ENCODE results near the gene DBT. TPM values are rescaled to one million over a fixed set of nuclear protein-coding genes. Genes with fewer than 3 reads are reported as not detected.
"Not testable (repeated sequence)": the region's sequence is repeated elsewhere in the genome, so short reads cannot be mapped to it uniquely, and the experiment has no call there.

Gene DBT
- total RNA-seq, 2 experiments from 2014 or later, result 11.0 to 12.8 TPM

- ATAC-seq (no peak), DNase-seq (no peak)
- Mint-ChIP-seq H3K36me3 (ENCODE audit: low read depth) (peaks cover 50% of the 10 kb centered on the region), H3K4me1 (peaks cover 44% of the 10 kb centered on the region), H3K4me3 (peak overlapping the region; percentile 3), H3K27ac (peak overlapping the region; percentile 8), H3K27me3 (no peaks in the 10 kb centered on the region), H3K9me3 (ENCODE audit: low read depth) (no peaks in the 10 kb centered on the region)
- CTCF ChIA-PET, result interaction anchor here (1.5 kb wide), 1 partner anchor 14 kb away, joined by 4 read pairs; no protein-coding TSS in a partner anchor
- POLR2A ChIA-PET, result interaction anchor here (0.6 kb wide), 1 partner anchor 129 kb away, joined by 3 read pairs; no protein-coding TSS in a partner anchor
- intact Hi-C loops (cut with DNase I, micrococcal nuclease), result loop anchor here (5.0 kb wide), 3 partner anchors 416 to 629 kb away; partner anchors contain the start of genes AGL (in 1 of the 2) and SLC30A7 (in 1 of the 2)
Measured at GRCh38 chr1:100268202-100268601, 18.6 kb upstream of the DBT start.

DNA sequence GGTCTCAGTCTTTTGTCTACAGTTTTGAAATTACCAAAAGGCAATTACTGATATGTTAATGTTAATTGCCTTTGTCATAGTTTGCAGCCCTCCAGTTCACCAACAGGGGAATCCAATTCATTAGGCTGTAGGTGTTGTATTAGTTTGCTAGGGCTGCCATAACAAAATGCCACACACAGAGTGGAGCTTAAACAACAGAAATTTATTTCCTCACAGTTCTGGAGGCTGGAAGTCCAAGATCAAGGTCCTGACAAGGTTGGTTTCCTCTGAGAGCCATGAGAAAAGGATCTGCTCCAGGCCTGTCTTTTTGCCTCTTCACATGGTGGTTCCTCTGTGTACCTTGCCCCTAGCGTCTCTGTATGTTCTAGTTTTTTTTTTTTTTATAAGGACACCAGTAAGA is 17.6 kb upstream of the DBT start:
- intact Hi-C loops (cut with DNase I, micrococcal nuclease), result loop anchor here (2.0 to 5.0 kb wide), 4 partner anchors 134 to 630 kb away; partner anchors contain the start of genes AGL (in 1 of the 2), SASS6 (in 1 of the 2), SLC30A7 (in 1 of the 2) and TRMT13 (in 1 of the 2)

GRCh38 chr1:100266741-100267140 is 17.1 kb upstream of the DBT start:
- CTCF ChIA-PET, result interaction anchor here (0.6 to 3.6 kb wide), 11 partner anchors 9 to 1473 kb away, joined by 3 to 16 read pairs (median 7); partner anchors contain the start of gene DBT
- Mint-ChIP-seq H3K4me1 (peaks cover 37% of the 10 kb centered on the region), H3K36me3 (ENCODE audit: low read depth) (peaks cover 47% of the 10 kb centered on the region), H3K27ac (peak overlapping the region; percentile 99), H3K9me3 (ENCODE audit: low read depth) (no peaks in the 10 kb centered on the region), H3K4me3 (peak overlapping the region; percentile 100), H3K27me3 (no peaks in the 10 kb centered on the region)
- POLR2A ChIA-PET, result interaction anchor here (0.6 to 1.5 kb wide), 5 partner anchors 14 to 628 kb away, joined by 4 to 7 read pairs (median 5); partner anchors contain the start of genes CDC14A, DBT and TRMT13
- peak; percentile 45 for DNase-seq
- intact Hi-C loops (cut with DNase I, micrococcal nuclease), result loop anchor here (1.0 to 5.0 kb wide), 9 partner anchors 17 to 631 kb away; partner anchors contain the start of genes DBT (in 2 of the 2), TRMT13 (in 2 of the 2), AGL (in 1 of the 2) and SASS6 (in 1 of the 2)
- ATAC-seq, result peak; percentile 33

More for the DNA sequence above, 17.6 kb upstream of the DBT start:
- ChIA-PET POLR2A (interaction anchor here (0.6 to 1.5 kb wide), 4 partner anchors 14 to 134 kb away, joined by 4 to 7 read pairs (median 6); partner anchors contain the start of genes CDC14A, DBT and TRMT13), CTCF (interaction anchor here (1.2 to 3.6 kb wide), 6 partner anchors 8 to 601 kb away, joined by 4 to 16 read pairs (median 8); partner anchors contain the start of gene DBT)
- ATAC-seq (no peak), DNase-seq (no peak)
- peak overlapping the region; percentile 99 for H3K27ac Mint-ChIP-seq
- H3K27me3 Mint-ChIP-seq, result no peaks in the 10 kb centered on the region
- no peaks in the 10 kb centered on the region for H3K9me3 Mint-ChIP-seq (ENCODE audit: low read depth)
- peaks cover 42% of the 10 kb centered on the region for H3K4me1 Mint-ChIP-seq
- H3K4me3 Mint-ChIP-seq, result peak overlapping the region; percentile 100
- H3K36me3 Mint-ChIP-seq (ENCODE audit: low read depth), result peaks cover 51% of the 10 kb centered on the region

GRCh38 chr1:100265931-100266740 is 16.5 kb upstream of the DBT start, which contains the start of gene RTCA:
RTCA (plus strand) TSS chr1:100266216; CDS start chr1:100266376, 160 bp downstream.
- intact Hi-C loops (cut with DNase I, micrococcal nuclease), result loop anchor here (1.0 to 5.0 kb wide), 9 partner anchors 17 to 631 kb away; partner anchors contain the start of genes DBT (in 2 of the 2), TRMT13 (in 2 of the 2), AGL (in 1 of the 2) and SASS6 (in 1 of the 2)
- H3K36me3 Mint-ChIP-seq (ENCODE audit: low read depth), result peaks cover 47% of the 10 kb centered on the region
- peak; percentile 93 for ATAC-seq

DNA sequence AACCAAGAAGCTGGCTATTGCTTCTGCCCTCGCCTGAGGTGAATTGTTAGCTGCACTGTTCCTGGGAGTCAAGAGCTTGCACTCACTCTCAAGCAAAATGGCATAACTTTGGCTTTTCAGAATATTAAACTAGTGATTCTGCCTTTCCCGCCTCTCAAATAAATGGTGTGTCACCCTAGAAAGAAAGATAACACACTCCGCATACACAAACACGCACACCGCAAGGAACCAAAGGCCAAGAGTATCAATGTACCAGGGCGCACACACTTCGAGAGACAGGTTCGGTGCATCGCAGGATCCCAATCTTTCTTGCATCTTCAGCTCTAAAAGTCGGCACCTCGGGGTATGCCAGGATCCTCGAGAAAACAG is 15.9 kb upstream of the DBT start:
- intact Hi-C loops (cut with DNase I, micrococcal nuclease), result loop anchor here (5.0 kb wide), 3 partner anchors 413 to 632 kb away; partner anchors contain the start of genes AGL (in 1 of the 2) and SLC30A7 (in 1 of the 2)
- peaks cover 44% of the 10 kb centered on the region for H3K36me3 Mint-ChIP-seq (ENCODE audit: low read depth)
- CTCF ChIA-PET, result interaction anchor here (0.6 to 3.6 kb wide), 12 partner anchors 9 to 1092 kb away, joined by 3 to 16 read pairs (median 4); partner anchors contain the start of gene DBT
- ATAC-seq, result peak; percentile 21
- DNase-seq, result no peak
- peak overlapping the region; percentile 99 for H3K27ac Mint-ChIP-seq
- POLR2A ChIA-PET, result interaction anchor here (0.6 to 1.2 kb wide), 3 partner anchors 16 to 1105 kb away, joined by 3 to 6 read pairs (median 5); partner anchors contain the start of genes DBT and TRMT13
- H3K9me3 Mint-ChIP-seq (ENCODE audit: low read depth), result no peaks in the 10 kb centered on the region
- H3K4me3 Mint-ChIP-seq, result peak overlapping the region; percentile 100
- H3K27me3 Mint-ChIP-seq, result no peaks in the 10 kb centered on the region
- H3K4me1 Mint-ChIP-seq, result peaks cover 28% of the 10 kb centered on the region

More at GRCh38 chr1:100265931-100266740, 16.5 kb upstream of the DBT start, which contains the start of gene RTCA:
- Mint-ChIP-seq H3K4me1 (peaks cover 32% of the 10 kb centered on the region), H3K4me3 (peak within 1 kb of the TSS; percentile 100), H3K27me3 (no peaks in the 10 kb centered on the region), H3K9me3 (ENCODE audit: low read depth) (no peaks in the 10 kb centered on the region), H3K27ac (peak within 1 kb of the TSS; percentile 99)
- ChIA-PET POLR2A (interaction anchor here (0.6 to 1.5 kb wide), 7 partner anchors 16 to 1105 kb away, joined by 3 to 7 read pairs (median 5); partner anchors contain the start of genes CDC14A, DBT and TRMT13), CTCF (interaction anchor here (0.6 to 3.6 kb wide), 18 partner anchors 10 to 1472 kb away, joined by 3 to 16 read pairs (median 4); partner anchors contain the start of gene DBT)
- DNase-seq, result peak; percentile 97

GRCh38 chr1:100264081-100264480 is 14.4 kb upstream of the DBT start:
- H3K27ac Mint-ChIP-seq; ATAC-seq; DNase-seq; intact Hi-C loops (cut with DNase I, micrococcal nuclease); H3K4me3 Mint-ChIP-seq; H3K9me3 Mint-ChIP-seq (ENCODE audit: low read depth); H3K27me3 Mint-ChIP-seq; POLR2A ChIA-PET: not testable (repeated sequence)
- CTCF ChIA-PET, result interaction anchor here (0.6 kb wide), 1 partner anchor 222 kb away, joined by 4 read pairs; no protein-coding TSS in a partner anchor
- Mint-ChIP-seq H3K36me3 (ENCODE audit: low read depth) (peaks cover 35% of the 10 kb centered on the region), H3K4me1 (peaks cover 20% of the 10 kb centered on the region)

GRCh38 chr1:100261686-100262085 is 12.1 kb upstream of the DBT start:
- Mint-ChIP-seq H3K4me3 (no peak overlapping the region), H3K4me1 (peaks cover 5% of the 10 kb centered on the region), H3K9me3 (ENCODE audit: low read depth) (no peaks in the 10 kb centered on the region), H3K27ac (no peak overlapping the region), H3K27me3 (no peaks in the 10 kb centered on the region), H3K36me3 (ENCODE audit: low read depth) (peaks cover 19% of the 10 kb centered on the region)
- intact Hi-C loops (cut with DNase I, micrococcal nuclease), result no loop called here
- ChIA-PET POLR2A (no interaction called here), CTCF (interaction anchor here (1.2 kb wide), 1 partner anchor 157 kb away, joined by 3 read pairs; no protein-coding TSS in a partner anchor)
- DNase-seq, result no peak
- ATAC-seq, result no peak

- H3K36me3 Mint-ChIP-seq (ENCODE audit: low read depth); POLR2A ChIA-PET; H3K9me3 Mint-ChIP-seq (ENCODE audit: low read depth); H3K4me1 Mint-ChIP-seq; ATAC-seq; H3K27me3 Mint-ChIP-seq; DNase-seq; CTCF ChIA-PET; H3K4me3 Mint-ChIP-seq; intact Hi-C loops (cut with DNase I, micrococcal nuclease); H3K27ac Mint-ChIP-seq: not testable (repeated sequence)
Measured at GRCh38 chr1:100258427-100258826, 8.8 kb upstream of the DBT start.

- CTCF ChIA-PET, result interaction anchor here (1.3 kb wide), 1 partner anchor 9 kb away, joined by 4 read pairs; the partner anchor contains the start of gene RTCA
- ATAC-seq; H3K36me3 Mint-ChIP-seq (ENCODE audit: low read depth); H3K27ac Mint-ChIP-seq; H3K4me1 Mint-ChIP-seq; DNase-seq; intact Hi-C loops (cut with DNase I, micrococcal nuclease); H3K9me3 Mint-ChIP-seq (ENCODE audit: low read depth); H3K27me3 Mint-ChIP-seq; H3K4me3 Mint-ChIP-seq; POLR2A ChIA-PET: not testable (repeated sequence)
Measured at GRCh38 chr1:100256273-100256672, 6.6 kb upstream of the DBT start.

DNA sequence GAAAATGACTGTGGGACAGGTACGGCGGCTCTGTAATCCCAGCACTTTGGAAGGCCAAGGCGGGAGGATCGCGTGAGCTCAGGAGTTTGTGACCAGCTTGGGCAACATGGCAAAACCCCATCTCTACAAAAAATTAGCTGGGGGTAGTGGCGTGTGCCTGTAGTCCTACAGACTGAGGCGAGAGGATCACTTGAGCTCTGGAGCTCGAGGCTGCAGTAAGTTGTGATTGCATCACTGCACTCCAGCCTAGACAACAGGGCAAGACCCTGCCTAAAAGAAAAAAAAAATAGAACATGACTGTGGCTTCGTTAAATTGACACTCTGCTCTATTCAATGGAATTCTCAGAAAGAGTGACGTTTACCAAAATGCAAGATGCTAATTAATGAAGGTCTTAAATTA is 3.9 kb upstream of the DBT start:
- Mint-ChIP-seq H3K9me3 (ENCODE audit: low read depth) (no peaks in the 10 kb centered on the region), H3K27ac (no peak overlapping the region), H3K27me3 (no peaks in the 10 kb centered on the region), H3K4me1 (no peaks in the 10 kb centered on the region), H3K36me3 (ENCODE audit: low read depth) (no peaks in the 10 kb centered on the region), H3K4me3 (no peak overlapping the region)
- DNase-seq (no peak), ATAC-seq (no peak)
- CTCF ChIA-PET, result no interaction called here
- intact Hi-C loops (cut with DNase I, micrococcal nuclease), result no loop called here
- POLR2A ChIA-PET, result interaction anchor here (0.6 kb wide), 1 partner anchor 14 kb away, joined by 6 read pairs; no protein-coding TSS in a partner anchor

Measured in activated CD4-positive, alpha-beta T cell treated with anti-CD3 and anti-CD28 coated beads for 36 hours (primary cell).